Trophoblast cell (in vitro differentiated cells and primary cell): ENCODE measurements around the gene VIPR1.

ENCODE experiments used
- DNase-seq, 2 donors: peaks; one replicate each; pipeline ENCODE4 v3.0.0-alpha.2; 2016
- H2AFZ ChIP-seq: 2 replicates; pipeline ENCODE4 v1.6.1; 2013; ENCODE audit warnings: low read length, moderate library complexity, mild to moderate bottlenecking; ENCODE audit not compliant: insufficient read depth, poor library complexity
- H2AK5ac ChIP-seq: 2 replicates; pipeline ENCODE4 v1.6.1; 2013; ENCODE audit warnings: mild to moderate bottlenecking, low read length
- H2BK120ac ChIP-seq: 2 replicates; pipeline ENCODE4 v1.6.1; 2013; ENCODE audit warnings: low read length, mild to moderate bottlenecking, moderate library complexity; ENCODE audit not compliant: insufficient read depth, poor library complexity
- H2BK12ac ChIP-seq: 2 replicates; pipeline ENCODE4 v1.6.1; 2013; ENCODE audit warnings: mild to moderate bottlenecking, low read length, moderate library complexity
- H2BK5ac ChIP-seq: 2 replicates; pipeline ENCODE4 v1.6.1; 2013; ENCODE audit warnings: low read length, low read depth, moderate library complexity, mild to moderate bottlenecking; ENCODE audit not compliant: poor library complexity
- H3K14ac ChIP-seq: 2 replicates; pipeline ENCODE4 v1.6.1; 2013; ENCODE audit warnings: mild to moderate bottlenecking, low read length
- H3K18ac ChIP-seq: 2 replicates; pipeline ENCODE4 v1.6.1; 2013; ENCODE audit warnings: mild to moderate bottlenecking, low read length
- H3K23ac ChIP-seq: 2 replicates; pipeline ENCODE4 v1.6.1; 2013; ENCODE audit warnings: low read length
- H3K27ac ChIP-seq: 2 replicates; pipeline ENCODE4 v1.5.1; 2013; ENCODE audit warnings: low read depth, mild to moderate bottlenecking, inconsistent platforms, low read length, moderate library complexity
- H3K27me3 ChIP-seq: 2 replicates; pipeline ENCODE4 v1.6.1; 2013; ENCODE audit warnings: inconsistent platforms, mild to moderate bottlenecking, low read length, moderate library complexity; ENCODE audit not compliant: insufficient read depth
- H3K36me3 ChIP-seq, 2 experiments: 1 replicate in 1 of 2; 2 replicates in 1 of 2; pipeline ENCODE4 v1.6.1; 2013; ENCODE audit warnings: low read length in 2 of 2, mild to moderate bottlenecking in 2 of 2, moderate library complexity in 1 of 2; ENCODE audit not compliant: insufficient read depth in 2 of 2, control insufficient read depth in 1 of 2
- H3K4ac ChIP-seq: 2 replicates; pipeline ENCODE4 v1.6.1; 2013; ENCODE audit warnings: low read depth, mild to moderate bottlenecking, low read length, moderate library complexity
- H3K4me1 ChIP-seq, 2 experiments: 1 replicate in 1 of 2; 2 replicates in 1 of 2; pipeline ENCODE4 v1.6.1; 2013; ENCODE audit warnings: low read length in 2 of 2, mild to moderate bottlenecking in 2 of 2, moderate library complexity in 1 of 2; ENCODE audit not compliant: insufficient read depth in 2 of 2, control insufficient read depth in 1 of 2
- H3K4me2 ChIP-seq: 2 replicates; pipeline ENCODE4 v1.6.1; 2013; ENCODE audit warnings: inconsistent platforms, mild to moderate bottlenecking, low read length, moderate library complexity
- H3K4me3 ChIP-seq: 2 replicates; pipeline ENCODE4 v1.5.1; 2013; ENCODE audit warnings: mild to moderate bottlenecking, low read depth, low read length, inconsistent platforms
- H3K79me1 ChIP-seq: one replicate; pipeline ENCODE4 v1.6.1; 2013; ENCODE audit warnings: low read length
- H3K79me2 ChIP-seq: 2 replicates; pipeline ENCODE4 v1.6.1; 2013; ENCODE audit warnings: low read length, mild to moderate bottlenecking; ENCODE audit not compliant: control insufficient read depth, insufficient read depth, poor library complexity
- H3K9ac ChIP-seq: 2 replicates; pipeline ENCODE4 v1.6.1; 2013; ENCODE audit warnings: mild to moderate bottlenecking, low read length
- H3K9me3 ChIP-seq: 2 replicates; pipeline ENCODE4 v1.6.1; 2013; ENCODE audit warnings: low read depth, mild to moderate bottlenecking, control low read depth, inconsistent platforms, low read length; ENCODE audit not compliant: insufficient read depth
- H4K12ac ChIP-seq: 2 replicates; pipeline ENCODE4 v1.6.1; 2013; ENCODE audit warnings: low read depth, mild to moderate bottlenecking, low read length, moderate library complexity
- H4K8ac ChIP-seq: 2 replicates; pipeline ENCODE4 v1.6.1; 2013; ENCODE audit warnings: low read depth, mild to moderate bottlenecking, low read length, moderate library complexity
- H4K91ac ChIP-seq: one replicate; pipeline ENCODE4 v1.6.1; 2013; ENCODE audit warnings: low read depth, mild to moderate bottlenecking, low read length, moderate library complexity
- WGBS: extraction: QIAGEN DNeasy Blood & Tissue Kit; methylation state at CpG from one replicate; pipeline ENCODE4 v1.1.7; 2013; ENCODE audit warnings: missing lambda C conversion rate; ENCODE audit not compliant: insufficient read length, insufficient coverage; ENCODE audit errors: extremely low coverage; 5-methylcytosine and 5-hydroxymethylcytosine counted together

Gene VIPR1

DNA sequence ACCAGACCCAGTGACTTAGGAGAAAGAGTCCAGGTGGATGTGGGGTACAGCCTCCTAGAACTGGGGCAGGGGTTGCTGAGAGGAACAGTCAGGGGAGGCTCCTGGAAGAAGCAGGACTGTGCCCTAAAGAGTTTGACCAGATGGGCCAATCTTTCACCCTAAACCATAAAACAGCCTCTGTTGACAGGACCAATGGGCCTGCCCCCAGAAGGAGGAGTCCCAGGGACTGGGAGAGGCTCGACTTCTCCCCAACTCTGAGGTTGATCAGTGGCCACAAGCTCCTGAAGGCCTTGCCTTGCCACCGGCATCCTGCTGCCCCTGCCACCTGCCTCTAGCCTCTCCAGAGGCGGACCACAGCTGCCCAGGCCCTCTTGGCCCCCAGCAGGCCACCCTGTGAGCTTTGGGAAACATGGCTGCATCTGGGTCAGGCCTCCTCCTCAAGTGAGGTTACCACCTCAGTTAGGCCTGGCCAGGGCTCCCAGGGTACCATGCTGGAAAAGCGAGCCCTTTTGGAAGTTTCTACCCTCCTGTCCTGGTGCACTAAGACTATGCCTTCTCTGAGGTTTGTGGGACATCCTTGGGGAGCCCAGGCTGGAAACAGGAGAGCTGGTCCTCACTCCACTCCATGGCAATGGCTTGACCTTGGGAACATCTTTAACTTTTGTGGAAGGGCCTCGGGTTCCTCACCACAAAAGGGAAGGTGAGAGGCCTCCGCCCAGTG, 2.8 kb downstream of the VIPR1 start:
- Histone ChIP-seq H3K9me3 (no peaks in the 10 kb centered on the region), H3K79me2 (no peaks in the 10 kb centered on the region), H3K4me3 (no peak overlapping the region), H3K79me1 (peaks cover 6% of the 10 kb centered on the region), H2AFZ (no peak overlapping the region), H3K18ac (no peak overlapping the region), H3K27ac (no peak overlapping the region), H2AK5ac (no peak overlapping the region), H3K36me3 (no peaks in the 10 kb centered on the region), H2BK5ac (no peak overlapping the region), H2BK120ac (no peak overlapping the region), H3K14ac (no peak overlapping the region), H3K23ac (no peak overlapping the region), H3K4me1 (peaks cover 16 to 17% of the 10 kb centered on the region in 2 experiments), H3K27me3 (peaks cover 5% of the 10 kb centered on the region), H3K4ac (no peak overlapping the region), H3K9ac (no peak overlapping the region), H2BK12ac (no peak overlapping the region), H4K8ac (no peak overlapping the region), H4K91ac (no peak overlapping the region), H3K4me2 (no peak overlapping the region), H4K12ac (no peak overlapping the region)
- WGBS, result no CpG with 5 or more reads among the region's 6 CpGs
- DNase-seq, result no peak

DNA sequence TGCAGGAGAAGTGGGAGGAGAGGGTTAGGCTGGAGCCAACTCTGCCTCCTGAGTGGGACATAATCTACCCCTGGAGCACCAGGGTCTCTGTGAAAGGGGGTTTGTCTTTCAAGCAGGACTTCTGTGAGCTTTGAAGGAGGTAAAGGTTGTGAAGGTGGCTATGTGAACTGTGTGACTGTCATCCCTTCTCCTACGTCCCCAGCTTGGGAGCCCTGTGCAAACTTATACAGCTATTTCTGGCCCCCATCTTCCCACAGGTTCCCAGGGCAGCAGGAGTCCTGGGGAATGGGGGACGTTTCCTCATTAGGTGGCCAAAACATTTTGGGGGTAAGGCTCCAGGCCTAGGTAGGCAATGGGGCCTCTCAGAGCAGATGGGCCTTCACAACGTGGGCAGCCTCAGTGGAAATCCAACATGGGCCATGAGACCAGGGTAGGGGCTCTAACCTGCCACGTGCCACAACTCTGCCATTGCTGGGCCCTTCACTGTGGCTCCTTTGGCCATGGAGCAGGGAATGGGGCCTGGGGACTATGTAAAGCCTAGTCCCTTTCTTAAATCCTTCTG, 3.5 kb downstream of the VIPR1 start:
- Histone ChIP-seq H4K12ac (no peak overlapping the region), H3K27ac (no peak overlapping the region), H3K4ac (no peak overlapping the region), H4K91ac (no peak overlapping the region), H3K14ac (no peak overlapping the region), H2BK120ac (no peak overlapping the region), H3K36me3 (no peaks in the 10 kb centered on the region), H3K9ac (no peak overlapping the region), H3K27me3 (peaks cover 5% of the 10 kb centered on the region), H3K4me3 (no peak overlapping the region), H2AK5ac (no peak overlapping the region), H3K4me2 (no peak overlapping the region), H3K9me3 (no peaks in the 10 kb centered on the region), H3K18ac (no peak overlapping the region), H2BK12ac (no peak overlapping the region), H3K23ac (no peak overlapping the region), H3K79me2 (no peaks in the 10 kb centered on the region), H2AFZ (no peak overlapping the region), H3K79me1 (peaks cover 6% of the 10 kb centered on the region), H3K4me1 (peaks cover 16 to 17% of the 10 kb centered on the region in 2 experiments), H4K8ac (no peak overlapping the region), H2BK5ac (no peak overlapping the region)
- no peak for DNase-seq
- WGBS, result no CpG with 5 or more reads among the region's 4 CpGs

DNA sequence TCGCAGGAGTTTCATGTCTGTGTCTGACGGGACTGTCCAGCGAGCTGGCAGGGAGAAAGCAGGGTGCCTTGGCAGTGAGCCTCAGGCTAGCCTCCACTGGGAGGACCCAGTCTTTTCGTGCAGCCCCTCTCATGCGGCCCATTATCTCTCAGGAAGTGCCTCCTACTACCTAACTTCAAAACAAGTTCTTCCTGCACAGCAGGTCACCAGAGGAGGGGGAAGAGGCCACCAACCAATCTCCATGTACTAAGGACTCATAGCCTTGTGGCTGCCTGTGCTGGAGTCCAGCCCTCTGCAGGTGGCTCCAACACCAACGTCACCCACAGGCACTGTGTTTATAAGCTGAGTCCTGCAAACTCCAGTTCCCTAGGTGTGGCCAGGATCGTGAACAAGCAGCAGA, 4.8 kb downstream of the VIPR1 start:
- H3K14ac ChIP-seq, result no peak overlapping the region
- no peak overlapping the region for H2BK120ac ChIP-seq
- H3K23ac ChIP-seq, result no peak overlapping the region
- peaks cover 2% of the 10 kb centered on the region for H3K79me1 ChIP-seq
- H3K4ac ChIP-seq, result no peak overlapping the region
- H3K4me3 ChIP-seq, result no peak overlapping the region
- no peak overlapping the region for H3K9ac ChIP-seq
- H3K9me3 ChIP-seq, result no peaks in the 10 kb centered on the region
- H2AK5ac ChIP-seq, result no peak overlapping the region
- no peaks in the 10 kb centered on the region for H3K79me2 ChIP-seq
- H4K12ac ChIP-seq, result no peak overlapping the region
- H3K27me3 ChIP-seq, result no peaks in the 10 kb centered on the region
- no peak overlapping the region for H3K27ac ChIP-seq
- H3K4me2 ChIP-seq, result no peak overlapping the region
- peak; percentile 8 to 21 for DNase-seq
- WGBS, result no CpG with 5 or more reads among the region's 7 CpGs
- H3K18ac ChIP-seq, result no peak overlapping the region
- H3K4me1 ChIP-seq, result peaks cover 8% of the 10 kb centered on the region in 2 experiments
- H2BK12ac ChIP-seq, result no peak overlapping the region
- H4K8ac ChIP-seq, result no peak overlapping the region
- no peak overlapping the region for H2AFZ ChIP-seq
- no peak overlapping the region for H2BK5ac ChIP-seq
- H3K36me3 ChIP-seq, result no peaks in the 10 kb centered on the region
- no peak overlapping the region for H4K91ac ChIP-seq

DNA sequence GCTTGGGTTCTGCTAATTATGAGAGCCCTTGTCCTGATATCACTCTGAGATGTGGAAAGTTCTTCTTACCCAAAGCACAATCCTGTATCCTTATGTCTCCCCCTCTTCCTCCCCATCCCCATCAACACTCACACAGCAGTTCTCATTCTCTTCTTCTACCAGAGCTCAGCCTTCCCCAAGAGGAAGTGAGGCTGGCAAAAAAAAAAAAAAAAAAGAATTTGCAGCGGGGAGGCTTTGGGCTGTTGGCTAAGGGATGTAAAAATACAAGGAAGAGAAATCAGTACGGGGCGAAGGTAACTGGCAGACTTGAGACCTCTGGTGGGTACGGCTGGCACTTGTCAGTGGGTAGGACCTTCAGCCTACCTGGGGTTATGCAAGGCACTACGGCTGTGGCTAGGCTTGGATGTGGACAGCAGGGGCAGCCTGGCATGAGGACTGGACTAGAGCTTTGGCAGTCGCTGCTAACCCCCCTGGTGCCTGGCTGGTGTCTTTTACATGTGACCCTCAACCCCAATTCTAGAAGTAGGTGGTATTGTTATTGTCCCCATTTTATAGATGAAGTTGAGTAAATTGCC, 5.4 kb downstream of the VIPR1 start:
- no peak for DNase-seq
- H3K9me3 ChIP-seq, result no peaks in the 10 kb centered on the region
- no peak overlapping the region for H4K8ac ChIP-seq
- peaks cover 2% of the 10 kb centered on the region for H3K79me1 ChIP-seq
- no peak overlapping the region for H2AK5ac ChIP-seq
- H2AFZ ChIP-seq, result no peak overlapping the region
- no peak overlapping the region for H4K12ac ChIP-seq
- H3K36me3 ChIP-seq, result no peaks in the 10 kb centered on the region
- no peak overlapping the region for H2BK12ac ChIP-seq
- no peak overlapping the region for H3K18ac ChIP-seq
- no peak overlapping the region for H2BK120ac ChIP-seq
- no peak overlapping the region for H3K23ac ChIP-seq
- no peak overlapping the region for H3K4me2 ChIP-seq
- H4K91ac ChIP-seq, result no peak overlapping the region
- H2BK5ac ChIP-seq, result no peak overlapping the region
- no peak overlapping the region for H3K27ac ChIP-seq
- no peaks in the 10 kb centered on the region for H3K79me2 ChIP-seq
- peaks cover 7% of the 10 kb centered on the region in 2 experiments for H3K4me1 ChIP-seq
- no CpG with 5 or more reads among the region's 6 CpGs for WGBS
- no peak overlapping the region for H3K9ac ChIP-seq
- H3K4me3 ChIP-seq, result no peak overlapping the region
- H3K14ac ChIP-seq, result no peak overlapping the region
- H3K4ac ChIP-seq, result no peak overlapping the region
- H3K27me3 ChIP-seq, result no peaks in the 10 kb centered on the region
